SJCRH30 (cell line): ENCODE measurements around the gene WNK4. TPM values are rescaled to one million over a fixed set of nuclear protein-coding genes. Genes with fewer than 3 reads are reported as not detected.

Source experiments
- DNase-seq, 2 experiments: peaks; one replicate each; pipeline ENCODE4 v3.0.0-alpha.2; 2015 to 2020
- H3K27ac ChIP-seq: fragments of 250-450 bp; sonication (Bioruptor Pico); 2 replicates; pipeline ENCODE4 v1.5.1; 2020; ENCODE audit warnings: mild to moderate bottlenecking, moderate library complexity
- H3K27me3 ChIP-seq: fragments of 250-450 bp; sonication (Bioruptor Pico); 2 replicates; pipeline ENCODE4 v1.5.1; 2020; ENCODE audit warnings: mild to moderate bottlenecking, moderate library complexity
- H3K36me3 ChIP-seq: fragments of 250-450 bp; sonication (Bioruptor Pico); 2 replicates; pipeline ENCODE4 v1.5.1; 2020; ENCODE audit warnings: mild to moderate bottlenecking, moderate library complexity
- H3K4me1 ChIP-seq: fragments of 250-450 bp; sonication (Bioruptor Pico); 2 replicates; pipeline ENCODE4 v1.5.1; 2020; ENCODE audit warnings: mild to moderate bottlenecking, moderate library complexity
- H3K4me3 ChIP-seq: fragments of 250-450 bp; sonication (Bioruptor Pico); 2 replicates; pipeline ENCODE4 v1.5.1; 2020; ENCODE audit warnings: mild to moderate bottlenecking, moderate library complexity
- H3K9me3 ChIP-seq: fragments of 250-450 bp; sonication (Bioruptor Pico); replicated peaks from 2 replicates; pipeline ENCODE4 v1.5.1; 2020; ENCODE audit warnings: mild to moderate bottlenecking, moderate library complexity
- total RNA-seq: library from RNA; depleted of rRNA; stranded (reverse); fragments of >200 nt; shearing (Covaris generic); gene quantifications from 2 replicates; pipeline ENCODE4 v1.2.3, GENCODE V29; 2014

The WNK4 gene
- total RNA-seq, 1 experiment from 2014 or later = 0.32 TPM

DNA sequence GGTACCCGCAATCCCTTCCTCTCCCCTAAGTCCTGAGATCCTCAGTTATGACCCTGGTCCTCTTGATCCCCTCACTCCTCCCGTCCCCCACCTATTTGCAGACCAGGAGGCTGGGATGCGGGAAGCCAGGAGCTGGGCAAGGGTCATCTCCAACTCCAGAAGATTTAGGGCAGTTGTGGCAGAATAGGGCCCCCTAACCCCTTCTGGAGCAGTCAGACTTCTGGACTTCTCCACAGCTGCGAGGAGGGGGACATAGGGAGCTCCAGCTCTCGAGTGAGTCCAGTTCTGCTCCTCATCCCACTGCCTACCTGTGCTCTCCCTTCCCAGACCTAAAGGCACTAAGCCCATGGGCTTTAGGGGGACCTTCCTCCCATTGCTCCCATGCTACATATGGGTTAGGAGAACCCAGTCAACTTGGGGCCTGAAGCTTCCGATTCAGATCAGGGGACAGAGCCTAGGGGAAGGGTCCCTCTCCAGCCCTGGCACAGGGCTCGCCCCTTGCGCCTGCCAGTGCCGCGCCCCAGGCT is 1.3 kb downstream of the WNK4 start:
- no peak for DNase-seq

DNA sequence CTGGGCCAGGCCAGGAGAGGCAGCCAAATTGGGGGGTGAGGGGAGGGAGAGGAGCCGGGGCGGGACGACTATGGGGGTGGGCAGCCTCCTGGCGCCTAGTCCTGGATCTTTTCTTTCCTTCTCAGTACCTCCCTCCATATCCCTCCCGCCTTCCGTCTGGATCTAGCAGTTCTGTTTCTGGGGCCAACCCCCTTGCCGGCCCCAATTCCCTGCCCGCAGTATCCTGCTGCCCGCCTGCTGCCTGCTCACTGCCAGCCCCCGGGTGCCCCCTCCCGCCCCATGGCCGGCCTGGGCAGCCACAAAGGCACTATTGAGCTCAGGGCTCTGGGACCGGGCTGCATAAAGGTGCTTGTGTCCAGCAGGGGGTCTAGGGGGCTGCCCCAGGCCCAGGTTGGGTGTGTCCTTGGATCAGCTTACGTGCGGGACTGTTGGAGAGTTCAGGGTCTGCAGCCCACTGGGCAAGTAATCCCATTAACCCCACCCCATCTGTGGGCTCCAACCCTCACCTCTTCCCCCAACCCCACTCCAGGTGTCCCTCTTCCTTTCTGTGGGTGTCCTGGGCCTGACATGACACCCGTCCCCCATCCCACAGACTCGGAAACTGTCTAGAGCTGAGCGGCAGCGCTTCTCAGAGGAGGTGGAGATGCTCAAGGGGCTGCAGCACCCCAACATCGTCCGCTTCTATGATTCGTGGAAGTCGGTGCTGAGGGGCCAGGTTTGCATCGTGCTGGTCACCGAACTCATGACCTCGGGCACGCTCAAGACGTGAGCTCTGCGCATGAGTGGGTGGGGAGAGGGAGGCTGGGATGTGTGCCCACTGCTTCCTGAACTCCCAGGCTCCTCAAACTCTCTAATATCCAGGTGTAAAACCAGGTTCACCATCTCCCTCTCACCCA is 2.0 kb downstream of the WNK4 start:
- no peaks in the 10 kb centered on the region; the same call in 1 of the 2 replicates for H3K9me3 ChIP-seq
- peaks cover 8% of the 10 kb centered on the region for H3K36me3 ChIP-seq
- H3K27me3 ChIP-seq = no peaks in the 10 kb centered on the region; the same call in 1 of the 2 replicates
- no peak overlapping the region for H3K27ac ChIP-seq
- H3K4me3 ChIP-seq = no peak overlapping the region
- no peaks in the 10 kb centered on the region for H3K4me1 ChIP-seq
- no peak for DNase-seq

More for the DNA sequence above, 1.3 kb downstream of the WNK4 start:
- no peaks in the 10 kb centered on the region for H3K27me3 ChIP-seq
- no peak overlapping the region for H3K27ac ChIP-seq
- H3K4me3 ChIP-seq = no peak overlapping the region
- H3K36me3 ChIP-seq = peaks cover 9% of the 10 kb centered on the region
- no peaks in the 10 kb centered on the region; the same call in 1 of the 2 replicates for H3K9me3 ChIP-seq
- no peaks in the 10 kb centered on the region for H3K4me1 ChIP-seq

DNA sequence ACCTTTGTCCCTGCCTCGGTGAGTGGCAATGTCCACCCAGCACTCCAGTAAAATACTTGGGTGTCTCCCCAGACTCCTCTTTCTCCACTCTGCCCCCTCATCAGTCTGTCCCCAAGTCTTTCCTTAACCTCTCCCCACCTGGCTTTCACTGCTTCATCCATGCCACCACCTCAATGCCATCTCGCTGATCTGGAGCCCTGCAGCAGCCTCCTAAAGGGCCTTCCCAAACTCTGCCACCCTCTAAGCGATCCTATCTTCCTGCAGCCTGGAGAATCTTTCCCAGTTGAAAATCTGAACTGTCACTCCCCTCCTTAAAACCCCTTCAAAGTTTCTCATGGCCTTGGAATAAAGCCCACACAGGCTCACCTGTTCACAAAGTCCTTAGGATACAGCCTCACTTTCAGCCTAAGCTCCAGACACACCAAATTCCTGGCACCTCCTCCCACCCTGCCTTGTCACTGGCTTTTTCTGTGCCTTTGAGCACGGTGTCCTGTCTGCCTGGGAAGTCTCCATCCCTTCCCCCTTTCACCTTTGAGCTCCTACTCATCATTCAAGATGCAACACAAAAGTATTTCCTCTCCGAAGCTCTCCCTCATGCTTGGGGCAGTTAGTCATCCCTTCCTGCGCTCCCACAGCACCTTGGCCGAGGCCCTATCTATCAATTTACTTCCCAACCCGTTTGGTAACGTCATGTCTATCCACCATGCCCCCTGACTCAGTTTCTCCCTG is 2.8 kb downstream of the WNK4 start:
- Histone ChIP-seq H3K4me1 (no peaks in the 10 kb centered on the region), H3K4me3 (no peak overlapping the region), H3K9me3 (no peaks in the 10 kb centered on the region; the same call in 1 of the 2 replicates), H3K27ac (no peak overlapping the region), H3K36me3 (peaks cover 4% of the 10 kb centered on the region; the same call in 1 of the 2 replicates), H3K27me3 (no peaks in the 10 kb centered on the region; the same call in 1 of the 2 replicates)
- no peak for DNase-seq

DNA sequence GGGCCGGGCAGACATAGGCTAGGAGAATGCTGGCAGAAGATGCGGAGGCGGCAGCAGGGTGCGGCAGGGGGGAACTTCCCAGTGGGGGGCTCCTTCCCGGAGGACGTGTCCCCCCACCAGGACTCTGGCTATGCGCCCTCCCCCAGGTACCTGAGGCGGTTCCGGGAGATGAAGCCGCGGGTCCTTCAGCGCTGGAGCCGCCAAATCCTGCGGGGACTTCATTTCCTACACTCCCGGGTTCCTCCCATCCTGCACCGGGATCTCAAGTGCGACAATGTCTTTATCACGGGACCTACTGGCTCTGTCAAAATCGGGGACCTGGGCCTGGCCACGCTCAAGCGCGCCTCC is 3.4 kb downstream of the WNK4 start:
- H3K4me3 ChIP-seq = no peak overlapping the region

DNA sequence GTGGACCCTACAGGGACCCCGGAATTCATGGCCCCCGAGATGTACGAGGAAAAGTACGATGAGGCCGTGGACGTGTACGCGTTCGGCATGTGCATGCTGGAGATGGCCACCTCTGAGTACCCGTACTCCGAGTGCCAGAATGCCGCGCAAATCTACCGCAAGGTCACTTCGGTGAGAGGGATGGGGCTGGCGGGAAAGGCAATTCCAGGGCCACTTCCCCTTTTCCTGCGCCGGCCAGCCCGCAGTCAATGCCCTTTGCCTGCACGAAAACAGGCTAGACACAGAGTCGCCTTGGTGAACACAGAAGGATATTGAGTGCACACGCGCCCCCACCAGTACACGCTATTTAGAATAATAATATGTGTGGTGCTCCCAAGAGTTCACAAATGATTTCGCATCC is 4.0 kb downstream of the WNK4 start:
- H3K36me3 ChIP-seq = no peaks in the 10 kb centered on the region
- H3K27me3 ChIP-seq = no peaks in the 10 kb centered on the region; the same call in 1 of the 2 replicates
- H3K9me3 ChIP-seq = no peaks in the 10 kb centered on the region; the same call in 1 of the 2 replicates
- no peaks in the 10 kb centered on the region for H3K4me1 ChIP-seq
- H3K27ac ChIP-seq = no peak overlapping the region
- DNase-seq = no peak
- no peak overlapping the region for H3K4me3 ChIP-seq

More for the DNA sequence above, 3.4 kb downstream of the WNK4 start:
- H3K4me1 ChIP-seq = no peaks in the 10 kb centered on the region
- no peaks in the 10 kb centered on the region; the same call in 1 of the 2 replicates for H3K9me3 ChIP-seq
- no peaks in the 10 kb centered on the region; the same call in 1 of the 2 replicates for H3K27me3 ChIP-seq
- peaks cover 4% of the 10 kb centered on the region; the same call in 1 of the 2 replicates for H3K36me3 ChIP-seq
- no peak overlapping the region for H3K27ac ChIP-seq
- DNase-seq = no peak

DNA sequence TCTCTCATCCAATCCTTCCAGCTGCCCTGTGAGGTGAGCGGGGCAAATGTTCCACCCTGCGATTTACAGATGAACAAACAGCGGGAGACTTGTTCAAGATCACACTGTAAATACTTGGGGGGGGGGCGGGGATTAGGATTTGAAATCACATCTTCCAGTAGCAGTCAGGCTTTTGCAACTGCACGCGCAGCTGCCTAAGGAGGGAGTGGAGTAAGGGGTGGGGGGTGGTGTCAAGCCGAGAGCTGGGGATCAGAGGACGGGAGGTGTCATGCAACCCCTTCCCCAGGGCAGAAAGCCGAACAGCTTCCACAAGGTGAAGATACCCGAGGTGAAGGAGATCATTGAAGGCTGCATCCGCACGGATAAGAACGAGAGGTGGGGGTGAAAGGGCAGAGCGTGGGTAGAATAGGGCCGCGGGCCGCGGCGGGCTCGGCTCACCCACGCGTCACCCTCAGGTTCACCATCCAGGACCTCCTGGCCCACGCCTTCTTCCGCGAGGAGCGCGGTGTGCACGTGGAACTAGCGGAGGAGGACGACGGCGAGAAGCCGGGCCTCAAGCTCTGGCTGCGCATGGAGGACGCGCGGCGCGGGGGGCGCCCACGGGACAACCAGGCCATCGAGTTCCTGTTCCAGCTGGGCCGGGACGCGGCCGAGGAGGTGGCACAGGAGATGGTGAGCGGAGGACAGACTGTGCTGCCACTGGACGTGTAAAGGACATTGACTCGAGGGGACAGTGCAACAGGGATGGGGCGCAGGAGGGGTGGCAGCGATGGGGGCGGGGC is 4.6 kb downstream of the WNK4 start:
- no peak for DNase-seq
- Histone ChIP-seq H3K4me1 (no peaks in the 10 kb centered on the region), H3K4me3 (no peak overlapping the region), H3K9me3 (no peaks in the 10 kb centered on the region; the same call in 1 of the 2 replicates), H3K27ac (no peak overlapping the region), H3K27me3 (no peaks in the 10 kb centered on the region; the same call in 1 of the 2 replicates), H3K36me3 (no peaks in the 10 kb centered on the region)

DNA sequence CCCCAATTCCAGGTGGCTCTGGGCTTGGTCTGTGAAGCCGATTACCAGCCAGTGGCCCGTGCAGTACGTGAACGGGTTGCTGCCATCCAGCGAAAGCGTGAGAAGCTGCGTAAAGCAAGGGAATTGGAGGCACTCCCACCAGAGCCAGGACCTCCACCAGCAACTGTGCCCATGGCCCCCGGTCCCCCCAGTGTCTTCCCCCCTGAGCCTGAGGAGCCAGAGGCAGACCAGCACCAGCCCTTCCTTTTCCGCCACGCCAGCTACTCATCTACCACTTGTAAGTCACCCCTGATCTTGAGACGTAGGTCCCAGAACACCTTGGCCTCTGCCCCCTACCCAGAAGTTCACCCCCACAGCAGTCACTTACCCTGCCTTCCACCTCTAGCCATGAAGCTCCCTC is 6.9 kb downstream of the WNK4 start:
- Histone ChIP-seq H3K36me3 (no peaks in the 10 kb centered on the region), H3K4me3 (no peak overlapping the region), H3K9me3 (no peaks in the 10 kb centered on the region; the same call in 1 of the 2 replicates), H3K4me1 (no peaks in the 10 kb centered on the region), H3K27me3 (no peaks in the 10 kb centered on the region; the same call in 1 of the 2 replicates), H3K27ac (no peak overlapping the region)
- no peak for DNase-seq

DNA sequence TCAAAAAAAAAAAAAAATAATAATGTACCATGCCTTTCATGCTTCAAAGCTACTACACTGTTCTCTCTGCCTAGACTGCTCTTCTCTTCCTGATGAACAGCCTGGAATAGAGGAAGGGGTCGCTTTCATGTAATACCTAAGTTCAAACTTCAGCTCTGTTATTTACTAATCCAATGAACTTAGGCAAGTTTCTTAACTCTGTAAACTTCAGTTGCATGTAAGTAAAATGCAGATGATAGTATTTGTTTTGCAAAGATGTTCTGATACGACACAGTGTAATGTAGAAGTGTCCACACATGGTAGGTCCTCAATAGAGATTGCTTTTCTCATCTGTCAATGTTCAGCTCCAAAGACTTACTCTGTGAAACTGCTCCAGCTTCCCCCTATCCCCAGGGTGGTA is 11.5 kb downstream of the WNK4 start:
- H3K27ac ChIP-seq = no peak overlapping the region
- H3K27me3 ChIP-seq = no peaks in the 10 kb centered on the region; the same call in 1 of the 2 replicates
- H3K4me1 ChIP-seq = no peaks in the 10 kb centered on the region
- no peak for DNase-seq
- H3K9me3 ChIP-seq = no peaks in the 10 kb centered on the region
- H3K4me3 ChIP-seq = no peak overlapping the region
- H3K36me3 ChIP-seq = no peaks in the 10 kb centered on the region

DNA sequence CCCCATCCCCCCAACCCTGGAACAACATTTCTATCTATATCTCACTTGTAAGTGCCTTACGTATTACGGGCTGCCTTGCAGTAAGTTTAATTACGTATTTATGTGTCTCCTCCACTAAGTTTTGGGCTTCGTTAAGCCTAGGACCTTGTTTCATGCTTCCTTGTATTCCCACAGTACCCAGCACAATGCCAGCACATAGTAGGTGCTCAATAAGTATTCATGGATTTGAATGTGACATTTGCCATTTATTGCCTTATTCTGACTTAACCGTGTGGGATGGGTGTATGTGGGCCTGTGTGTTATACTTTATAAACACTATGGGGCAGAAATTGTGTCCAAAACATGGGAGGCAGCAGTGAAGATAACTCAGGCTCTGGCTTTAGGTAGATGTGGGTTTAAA is 12.1 kb downstream of the WNK4 start:
- Histone ChIP-seq H3K4me1 (peaks cover under 1% of the 10 kb centered on the region; the same call in 1 of the 2 replicates), H3K9me3 (no peaks in the 10 kb centered on the region), H3K27me3 (no peaks in the 10 kb centered on the region), H3K4me3 (no peak overlapping the region), H3K36me3 (no peaks in the 10 kb centered on the region), H3K27ac (no peak overlapping the region)
- no peak for DNase-seq

DNA sequence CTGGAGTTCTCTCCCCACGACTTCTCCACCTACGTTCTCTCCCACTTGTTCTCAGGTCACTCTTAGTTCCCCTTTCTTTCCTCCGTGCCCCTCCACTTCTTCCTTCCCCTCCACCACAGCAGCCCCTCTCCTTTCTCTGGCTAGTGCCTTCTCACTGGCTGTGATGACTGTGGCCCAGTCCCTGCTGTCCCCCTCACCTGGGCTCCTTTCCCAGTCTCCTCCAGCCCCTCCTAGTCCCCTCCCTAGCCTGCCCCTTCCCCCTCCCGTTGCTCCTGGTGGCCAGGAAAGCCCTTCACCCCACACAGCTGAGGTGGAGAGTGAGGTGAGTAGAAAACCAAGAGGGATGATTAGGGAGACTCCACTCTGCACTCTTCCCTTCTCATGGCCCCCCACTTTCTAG is 14.7 kb downstream of the WNK4 start:
- no peaks in the 10 kb centered on the region for H3K36me3 ChIP-seq
- H3K27me3 ChIP-seq = no peaks in the 10 kb centered on the region
- no peak for DNase-seq
- no peak overlapping the region for H3K4me3 ChIP-seq
- no peak overlapping the region for H3K27ac ChIP-seq
- H3K9me3 ChIP-seq = no peaks in the 10 kb centered on the region
- H3K4me1 ChIP-seq = peaks cover 5% of the 10 kb centered on the region; the same call in 1 of the 2 replicates

DNA sequence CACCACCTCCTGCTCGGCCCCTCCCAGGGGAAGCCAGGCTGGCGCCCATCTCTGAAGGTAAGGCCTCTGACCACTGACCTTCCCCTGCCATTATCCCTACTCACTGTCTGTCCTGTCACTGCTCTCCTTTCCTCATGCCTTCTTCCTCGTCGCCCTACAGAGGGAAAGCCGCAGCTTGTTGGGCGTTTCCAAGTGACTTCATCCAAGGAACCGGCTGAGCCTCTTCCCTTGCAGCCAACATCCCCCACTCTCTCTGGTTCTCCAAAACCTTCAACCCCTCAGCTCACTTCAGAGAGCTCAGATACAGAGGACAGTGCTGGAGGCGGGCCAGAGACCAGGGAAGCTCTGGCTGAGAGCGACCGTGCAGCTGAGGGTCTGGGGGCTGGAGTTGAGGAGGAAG is 15.1 kb downstream of the WNK4 start:
- no peak overlapping the region for H3K27ac ChIP-seq
- no peaks in the 10 kb centered on the region for H3K9me3 ChIP-seq
- H3K36me3 ChIP-seq = no peaks in the 10 kb centered on the region
- H3K27me3 ChIP-seq = no peaks in the 10 kb centered on the region
- no peak overlapping the region for H3K4me3 ChIP-seq
- no peak for DNase-seq
- H3K4me1 ChIP-seq = peaks cover 5% of the 10 kb centered on the region; the same call in 1 of the 2 replicates

DNA sequence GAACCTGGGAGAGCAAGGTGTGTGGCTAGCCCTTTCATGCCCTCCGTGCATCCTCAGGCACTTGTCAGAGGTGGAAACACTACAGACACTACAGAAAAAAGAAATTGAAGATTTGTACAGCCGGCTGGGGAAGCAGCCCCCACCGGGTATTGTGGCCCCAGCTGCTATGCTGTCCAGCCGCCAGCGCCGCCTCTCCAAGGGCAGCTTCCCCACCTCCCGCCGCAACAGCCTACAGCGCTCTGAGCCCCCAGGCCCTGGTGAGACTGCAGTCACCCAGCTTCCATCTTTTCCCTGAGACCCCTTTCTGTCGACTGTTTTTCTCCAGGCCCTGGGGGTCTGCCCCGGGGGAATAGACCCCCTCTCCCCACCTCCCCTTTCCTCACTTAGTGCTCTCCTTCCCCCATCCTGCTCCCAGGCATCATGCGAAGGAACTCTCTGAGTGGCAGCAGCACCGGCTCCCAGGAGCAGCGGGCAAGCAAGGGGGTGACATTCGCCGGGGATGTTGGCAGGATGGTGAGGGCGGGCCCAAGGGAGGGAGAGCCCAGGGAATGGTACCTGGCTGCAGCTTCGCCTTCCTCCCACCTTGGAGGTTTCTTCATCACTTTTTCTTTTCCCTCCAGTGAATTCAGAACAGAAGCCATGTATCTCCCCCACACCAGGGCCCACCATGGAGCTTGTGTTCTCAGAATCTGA is 15.8 kb downstream of the WNK4 start:
- Histone ChIP-seq H3K36me3 (no peaks in the 10 kb centered on the region), H3K4me1 (peaks cover 5% of the 10 kb centered on the region; the same call in 1 of the 2 replicates), H3K27me3 (no peaks in the 10 kb centered on the region), H3K27ac (no peak overlapping the region), H3K9me3 (no peaks in the 10 kb centered on the region), H3K4me3 (no peak overlapping the region)
- no peak for DNase-seq

DNA sequence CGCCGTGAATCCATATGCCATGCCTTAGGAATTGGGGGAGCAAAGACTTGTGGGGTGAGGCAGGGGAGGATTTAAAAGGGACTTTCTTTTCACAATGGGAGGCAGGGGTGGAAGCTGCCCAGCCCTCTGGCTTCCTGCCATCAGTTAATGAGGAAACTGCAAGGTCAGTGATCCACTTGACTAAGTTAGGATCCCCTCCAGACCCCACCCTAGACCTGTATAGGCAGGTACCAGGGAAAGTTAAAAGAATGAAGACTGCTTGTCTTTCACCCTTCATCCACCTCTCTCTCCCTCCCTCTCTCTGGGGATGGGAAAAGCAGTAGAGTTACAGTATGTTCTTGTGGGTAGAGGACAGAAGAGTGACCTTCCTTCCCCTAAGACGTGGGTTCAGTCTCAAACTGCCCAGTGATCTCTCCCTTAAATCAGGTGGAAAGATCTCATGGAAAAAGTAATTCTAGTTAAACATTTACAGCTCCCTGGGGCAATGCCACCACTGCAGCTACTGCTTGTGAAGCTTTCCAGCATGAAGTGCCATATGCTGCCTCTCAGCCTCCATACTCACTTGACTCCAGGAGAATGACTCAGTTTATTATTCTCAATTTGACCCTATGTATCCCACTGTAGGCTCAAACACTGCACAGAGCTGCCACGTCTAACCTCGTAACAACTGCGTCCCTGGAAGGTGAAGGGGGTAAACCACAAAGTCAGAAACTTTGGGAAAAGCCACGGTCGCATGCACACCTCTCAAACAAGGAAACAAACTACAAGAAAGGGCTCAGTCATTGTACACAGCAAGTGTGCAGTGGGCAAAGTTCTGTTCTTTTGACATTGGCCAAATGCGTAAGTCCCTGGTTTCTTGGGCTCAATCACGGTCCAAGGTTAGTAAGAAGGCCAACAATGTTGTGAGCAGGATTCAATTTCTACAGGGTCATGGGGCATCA is 16.9 kb downstream of the WNK4 start:
- no peak overlapping the region for H3K27ac ChIP-seq
- H3K4me3 ChIP-seq = peak overlapping the region; percentile 97
- no peak for DNase-seq
- H3K27me3 ChIP-seq = no peaks in the 10 kb centered on the region
- no peaks in the 10 kb centered on the region for H3K9me3 ChIP-seq
- peaks cover 5% of the 10 kb centered on the region; the same call in 1 of the 2 replicates for H3K4me1 ChIP-seq
- H3K36me3 ChIP-seq = no peaks in the 10 kb centered on the region
